GM19351 (cell line): ENCODE data around the gene ELAPOR1.
A peak's percentile ranks its signal among the peaks of the same experiment; 100 is the strongest.

Source experiments
- ATAC-seq: cut with Tn5 transposase; IDR thresholded peaks from one replicate; pipeline ENCODE4 v1.9.1; 2021; ENCODE audit warnings: mild to moderate bottlenecking, moderate library complexity; ENCODE audit not compliant: unreplicated experiment

ELAPOR1 gene

GRCh38 chr1:109094377-109094803 is 19.5 kb upstream of the ELAPOR1 start:
- ATAC-seq: no peak

DNA sequence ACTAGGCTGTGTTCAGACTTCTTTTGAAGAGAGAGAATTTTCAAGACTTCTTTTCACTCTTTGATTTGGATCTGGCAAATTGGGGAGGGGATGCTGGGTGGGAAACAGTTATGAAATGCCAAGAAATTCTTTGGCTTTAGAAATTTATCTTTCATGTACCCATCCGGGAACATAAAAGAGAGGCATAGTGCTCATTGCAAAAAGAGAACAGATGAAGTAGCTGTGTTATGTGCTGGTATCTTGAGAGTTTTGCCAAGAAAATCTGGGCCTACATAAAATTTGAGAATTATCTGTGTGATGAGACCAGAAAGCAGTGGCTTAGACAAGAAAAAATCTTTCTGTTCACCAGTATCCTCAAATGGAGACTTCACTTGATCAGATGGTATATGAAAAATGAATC is 19.0 kb upstream of the ELAPOR1 start:
- no peak for ATAC-seq

- no peak for ATAC-seq
Measured at GRCh38 chr1:109095631-109096030, 18.3 kb upstream of the ELAPOR1 start.

GRCh38 chr1:109096120-109096519 is 17.8 kb upstream of the ELAPOR1 start:
- no peak for ATAC-seq

GRCh38 chr1:109099938-109100773 is 13.8 kb upstream of the ELAPOR1 start:
- ATAC-seq: peak; percentile 80

DNA sequence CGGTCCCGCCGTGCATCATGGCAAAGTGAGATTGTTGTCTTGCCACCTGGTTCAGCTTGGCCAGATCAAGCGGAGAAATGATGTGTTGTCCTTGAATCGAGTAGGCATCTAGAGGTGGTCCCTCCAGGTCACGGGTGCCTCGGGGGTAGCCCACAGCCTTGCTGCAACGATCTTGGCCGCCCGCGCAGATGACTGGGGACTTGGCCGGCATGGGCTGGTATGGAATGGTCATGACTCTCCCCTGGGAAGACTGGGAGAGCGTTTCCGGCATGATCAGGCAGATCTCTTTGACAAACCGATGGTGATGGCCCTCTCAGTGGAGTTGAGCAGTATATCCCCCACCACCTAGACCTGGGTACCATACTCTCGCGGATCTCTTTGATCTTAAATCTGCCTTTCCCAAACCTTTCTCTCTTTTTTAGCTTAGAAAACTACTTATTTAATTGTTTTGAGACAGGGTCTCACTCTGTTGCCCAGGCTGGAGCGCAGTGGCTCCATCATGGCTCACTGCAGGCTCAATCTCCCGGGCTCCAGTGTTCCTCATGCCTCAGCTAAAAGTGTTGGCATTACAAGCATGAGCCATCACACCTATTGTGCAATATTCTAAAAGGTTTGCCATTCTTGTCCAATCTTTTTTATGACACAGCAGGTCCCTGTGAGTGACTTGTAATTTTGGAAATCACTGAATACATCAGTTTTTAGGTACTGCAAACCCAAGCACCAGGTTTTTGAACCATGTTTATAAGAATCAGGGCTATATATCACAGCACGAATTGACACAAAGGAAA is 9.4 kb upstream of the ELAPOR1 start:
- no peak for ATAC-seq

DNA sequence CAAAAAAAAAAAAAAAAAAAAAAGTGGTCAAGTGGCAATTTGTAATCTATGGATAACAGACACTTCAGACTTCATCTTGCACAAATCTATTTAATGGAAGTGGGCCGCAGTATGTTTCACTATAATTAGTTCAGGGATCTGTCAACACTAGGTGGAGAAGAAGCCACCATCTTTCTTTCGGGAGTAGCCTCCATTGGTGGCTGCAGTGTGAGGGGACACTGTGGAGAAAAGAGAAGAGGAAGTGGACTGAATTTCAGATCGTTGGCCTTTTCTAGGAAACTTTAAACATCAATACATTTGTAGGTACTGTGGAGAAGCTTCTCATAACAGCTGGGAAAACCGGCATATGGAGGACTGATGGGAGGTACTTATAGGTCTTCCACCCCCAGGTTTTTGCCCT is 8.0 kb upstream of the ELAPOR1 start:
- ATAC-seq: no peak

DNA sequence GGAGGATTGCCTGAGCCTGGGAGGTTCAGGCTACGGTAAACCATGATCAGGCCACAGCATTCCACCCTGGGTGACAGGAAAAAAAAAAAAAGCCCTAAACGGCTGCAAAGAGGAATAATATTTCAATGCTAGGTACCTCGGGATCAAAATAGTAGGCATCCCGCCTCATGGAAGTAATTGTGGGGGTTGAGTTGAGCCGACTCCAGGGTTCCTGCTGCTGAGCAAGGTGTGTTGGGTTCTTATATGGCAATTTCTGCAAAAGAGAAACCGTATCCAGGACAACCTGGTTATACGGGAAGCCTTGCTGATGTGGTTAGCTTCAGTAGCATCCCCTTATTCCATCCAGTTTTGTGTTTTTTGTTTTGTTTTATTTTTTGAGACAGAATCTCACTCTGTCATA is 6.1 kb upstream of the ELAPOR1 start:
- ATAC-seq: no peak

- ATAC-seq: no peak
Measured at GRCh38 chr1:109109906-109110305, 4.0 kb upstream of the ELAPOR1 start.

DNA sequence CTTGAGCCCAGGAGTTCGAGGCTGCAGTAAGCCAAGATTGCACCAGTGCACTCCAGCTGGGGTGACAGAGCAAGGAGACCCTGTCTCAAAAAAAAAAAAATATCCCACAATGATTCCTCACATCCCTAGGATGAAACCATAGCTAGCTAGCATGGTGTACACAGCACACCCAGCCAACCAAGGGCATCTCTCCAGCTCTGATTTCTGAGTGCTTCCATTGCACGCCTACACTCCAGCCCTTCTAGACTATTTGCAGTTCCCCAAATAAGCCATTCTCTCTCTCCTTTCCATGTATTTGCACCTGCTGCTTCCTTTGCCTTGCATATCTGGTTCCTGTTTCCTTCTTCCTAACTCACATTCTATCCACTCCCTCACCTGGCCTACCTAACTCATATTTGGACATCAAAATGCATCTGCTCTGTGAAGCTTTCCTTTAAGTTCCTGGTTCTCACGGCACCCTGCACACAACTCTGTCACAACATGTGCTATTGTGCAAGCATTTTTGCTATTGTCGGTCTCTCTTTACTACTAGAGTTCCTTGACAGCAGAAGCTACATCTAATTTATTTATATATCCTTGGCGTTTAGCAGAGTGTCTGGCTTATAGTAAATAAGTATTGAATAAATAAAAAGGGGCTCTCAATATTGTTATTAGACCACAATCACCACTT is 2.4 kb upstream of the ELAPOR1 start:
- no peak for ATAC-seq

GRCh38 chr1:109112056-109112651 is 1.8 kb upstream of the ELAPOR1 start:
- ATAC-seq: peak; percentile 4

DNA sequence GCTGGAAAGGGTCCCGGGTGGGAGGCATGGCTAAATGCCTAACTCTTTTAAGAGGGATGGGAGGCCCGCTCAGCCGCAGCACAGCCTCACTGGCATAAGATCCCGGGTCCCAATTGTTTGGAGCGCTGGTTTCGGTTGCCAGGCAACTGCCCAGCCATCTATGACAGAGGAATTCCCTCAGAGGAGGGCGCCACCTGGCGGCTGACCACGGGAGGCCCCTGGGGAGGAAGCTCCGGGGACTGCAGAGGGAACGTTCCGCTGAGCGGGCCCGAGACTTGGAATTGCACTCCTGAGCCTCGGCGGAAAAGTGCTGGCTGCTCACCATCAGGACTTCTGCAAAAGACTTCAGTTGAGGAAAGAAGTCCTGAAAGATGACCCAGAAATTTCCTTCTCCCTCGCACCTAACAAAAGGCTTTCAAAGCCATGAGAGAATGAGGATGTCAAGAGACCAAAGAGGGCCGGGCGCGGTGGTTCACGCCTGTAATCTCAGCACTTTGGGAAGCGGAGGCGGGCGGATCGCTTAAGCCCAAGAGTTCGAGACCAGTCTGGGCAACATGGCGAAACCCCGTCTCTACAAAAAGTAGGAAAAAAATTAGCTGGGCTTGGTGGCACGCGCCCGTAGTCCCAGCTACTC is 1.1 kb upstream of the ELAPOR1 start:
- peak; percentile 69 for ATAC-seq

DNA sequence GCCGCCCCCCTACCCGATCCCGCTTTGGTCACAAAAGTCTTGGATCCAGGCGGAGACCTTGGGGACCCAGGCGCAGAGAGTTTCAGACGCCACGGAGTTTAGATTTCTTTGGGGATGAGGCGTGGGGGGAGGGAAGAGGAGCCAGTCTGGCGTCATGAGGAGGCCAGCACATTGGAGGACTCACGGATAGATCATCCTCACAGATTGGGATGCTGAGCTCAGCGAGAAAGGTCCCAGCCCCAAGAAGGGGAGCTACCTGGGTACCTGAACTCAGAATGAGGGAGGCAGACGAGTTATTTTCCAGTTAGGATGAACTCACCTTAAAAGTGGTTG is 393 bp downstream of the ELAPOR1 start:
- ATAC-seq: no peak

DNA sequence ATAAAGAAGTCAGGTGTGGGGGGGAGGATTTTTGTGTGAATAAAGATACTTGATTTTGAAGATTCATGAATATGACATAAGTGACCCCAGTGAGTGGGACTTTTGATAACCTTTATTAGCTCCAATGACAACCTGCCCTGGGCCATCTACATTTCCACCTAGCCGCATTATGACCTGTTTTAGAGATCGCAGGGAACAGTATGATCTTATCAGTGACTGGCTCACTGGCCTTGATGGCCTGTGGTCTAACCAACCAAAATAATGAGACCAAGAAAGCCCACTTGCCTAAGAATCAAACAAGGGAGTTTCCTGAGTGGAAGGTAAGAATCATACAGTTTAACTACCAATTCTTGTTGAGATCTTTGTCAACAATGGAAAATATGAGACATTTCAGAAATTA is 1.8 kb downstream of the ELAPOR1 start:
- ATAC-seq: no peak

DNA sequence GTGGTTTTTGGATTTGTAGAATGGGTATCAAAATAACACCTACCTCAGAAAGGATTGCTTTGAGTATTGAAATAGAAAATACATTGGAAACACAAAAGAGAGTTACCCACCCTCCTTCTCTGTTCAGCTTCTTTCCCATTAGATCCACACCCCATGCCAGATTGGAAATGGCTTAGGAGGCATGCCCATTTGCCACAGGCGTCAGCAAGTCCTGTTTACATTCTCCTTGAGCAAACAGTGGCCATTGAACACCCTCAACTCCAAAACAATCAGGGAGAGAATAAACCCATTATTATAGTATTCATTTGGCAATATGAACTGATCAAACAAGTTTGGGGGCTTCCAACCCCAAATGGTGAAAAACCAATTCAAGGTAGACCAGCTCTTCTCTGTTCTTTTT is 2.4 kb downstream of the ELAPOR1 start:
- ATAC-seq: no peak

DNA sequence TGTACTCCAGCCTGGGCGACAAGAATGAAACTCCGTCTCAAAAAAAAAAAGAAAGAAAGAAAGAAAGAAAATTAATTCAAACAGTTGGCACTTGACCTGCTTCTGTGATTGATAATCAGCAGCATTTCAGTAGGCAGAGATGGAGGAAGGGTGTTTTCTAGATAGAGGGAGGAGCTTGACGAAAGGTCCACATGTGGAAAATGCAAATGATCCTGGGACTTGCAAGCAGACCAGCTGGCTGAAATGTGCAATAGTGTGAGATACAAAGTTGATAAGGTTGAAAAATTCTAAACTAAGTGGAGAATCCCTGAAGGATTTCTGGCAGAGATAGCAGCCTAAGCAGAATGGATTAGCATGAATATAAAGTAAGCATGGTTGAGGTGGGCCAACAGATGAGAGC is 4.2 kb downstream of the ELAPOR1 start:
- ATAC-seq: no peak

- no peak for ATAC-seq
Measured at GRCh38 chr1:109120356-109120755, 6.4 kb downstream of the ELAPOR1 start.

DNA sequence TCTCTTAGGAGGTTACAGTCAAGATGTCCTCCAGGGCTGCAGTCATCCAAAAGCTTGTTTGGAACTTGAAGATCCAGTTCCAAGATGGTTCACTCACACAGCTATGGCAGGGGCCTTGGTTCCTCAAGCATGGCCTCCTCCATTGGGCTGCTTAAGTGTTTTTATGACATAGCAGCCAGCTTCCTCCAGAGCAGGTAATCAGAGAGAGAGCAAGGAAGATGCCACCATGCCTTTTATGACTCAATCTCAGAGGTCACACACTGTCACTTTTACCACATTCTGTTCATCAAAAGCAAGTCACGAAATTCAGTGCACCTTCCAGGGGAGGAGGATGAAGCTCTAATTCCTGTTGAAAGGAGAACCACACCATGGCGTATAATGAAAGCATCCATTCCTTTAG is 17.1 kb downstream of the ELAPOR1 start:
- no peak for ATAC-seq

- ATAC-seq: no peak
Measured at GRCh38 chr1:109131800-109132199, 17.9 kb downstream of the ELAPOR1 start.

DNA sequence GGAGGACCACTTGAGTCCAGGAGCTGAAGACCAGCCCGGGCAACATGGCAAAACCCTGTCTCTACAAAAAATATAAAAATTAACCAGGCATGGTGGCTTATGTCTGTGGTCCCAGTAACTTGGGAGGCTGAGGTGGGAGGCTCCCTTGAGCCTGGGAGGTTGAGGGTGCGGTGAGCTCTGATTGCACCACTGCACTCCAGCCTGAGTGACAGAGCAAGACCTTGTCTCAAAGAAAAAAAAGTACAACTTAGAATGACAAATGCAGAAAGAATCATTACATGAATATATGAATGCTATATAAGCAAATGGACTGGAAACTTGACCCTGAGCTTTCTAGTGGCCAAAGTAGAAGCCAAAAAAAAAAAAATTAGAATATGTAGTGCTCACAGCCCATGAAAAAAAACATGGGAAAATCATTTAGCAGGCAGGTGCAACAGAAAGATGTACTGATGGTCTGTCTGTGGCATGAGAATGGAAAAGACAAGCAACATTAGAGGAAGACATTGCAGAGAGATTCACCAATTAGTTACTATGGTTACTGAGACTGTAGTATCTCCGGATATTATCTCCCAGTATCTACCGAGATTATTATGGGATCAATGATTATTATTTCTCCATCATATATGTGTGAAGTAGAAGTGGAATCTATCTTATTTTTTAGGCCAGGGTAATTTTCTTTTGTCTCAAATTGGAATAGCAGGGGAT is 19.2 kb downstream of the ELAPOR1 start:
- no peak for ATAC-seq
